ENCODE results near the gene RTL10. TPM values are rescaled to one million over a fixed set of nuclear protein-coding genes. Genes with fewer than 3 reads are reported as not detected.

The RTL10 gene
- total RNA-seq, 4 donors from 2014 or later = 18.1 to 26.4 (median 23.7) TPM

DNA sequence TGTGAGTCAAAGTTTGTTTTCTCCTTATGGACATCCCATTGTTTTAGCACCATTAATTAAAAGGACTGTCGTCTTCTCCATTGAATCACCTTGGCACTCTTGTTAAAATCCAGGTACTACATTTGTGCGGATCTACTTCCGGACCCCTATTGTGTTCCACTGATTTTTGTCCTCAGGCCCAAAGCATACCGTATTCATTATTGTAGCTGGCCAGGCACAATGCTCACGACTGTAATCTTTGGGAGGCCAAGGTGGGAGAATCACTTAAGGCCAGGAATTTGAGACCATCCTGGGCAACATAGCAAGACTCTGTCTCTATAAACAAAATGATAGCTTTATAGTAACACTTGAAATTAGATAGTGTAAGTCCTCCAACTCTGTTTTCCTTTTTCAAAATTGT is 8.9 kb upstream of the RTL10 start:
- TF ChIP-seq POLR2A (IDR thresholded peaks at IDR 0.05) = no peak
- TF ChIP-seq, protein P1, sequence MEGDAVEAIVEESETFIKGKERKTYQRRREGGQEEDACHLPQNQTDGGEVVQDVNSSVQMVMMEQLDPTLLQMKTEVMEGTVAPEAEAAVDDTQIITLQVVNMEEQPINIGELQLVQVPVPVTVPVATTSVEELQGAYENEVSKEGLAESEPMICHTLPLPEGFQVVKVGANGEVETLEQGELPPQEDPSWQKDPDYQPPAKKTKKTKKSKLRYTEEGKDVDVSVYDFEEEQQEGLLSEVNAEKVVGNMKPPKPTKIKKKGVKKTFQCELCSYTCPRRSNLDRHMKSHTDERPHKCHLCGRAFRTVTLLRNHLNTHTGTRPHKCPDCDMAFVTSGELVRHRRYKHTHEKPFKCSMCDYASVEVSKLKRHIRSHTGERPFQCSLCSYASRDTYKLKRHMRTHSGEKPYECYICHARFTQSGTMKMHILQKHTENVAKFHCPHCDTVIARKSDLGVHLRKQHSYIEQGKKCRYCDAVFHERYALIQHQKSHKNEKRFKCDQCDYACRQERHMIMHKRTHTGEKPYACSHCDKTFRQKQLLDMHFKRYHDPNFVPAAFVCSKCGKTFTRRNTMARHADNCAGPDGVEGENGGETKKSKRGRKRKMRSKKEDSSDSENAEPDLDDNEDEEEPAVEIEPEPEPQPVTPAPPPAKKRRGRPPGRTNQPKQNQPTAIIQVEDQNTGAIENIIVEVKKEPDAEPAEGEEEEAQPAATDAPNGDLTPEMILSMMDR (IDR thresholded peaks at IDR 0.05) = no peak
- intact Hi-C loops (cut with DNase I) = no loop called here
- 86 to 95% methylated on average over 5 of the region's 5 CpGs for WGBS, 2 donors
- DNase-seq = no peak
- Histone ChIP-seq H3K4me3 (replicated peaks in 1 of 3) (no peak overlapping the region), H3K4me1 (no peaks in the 10 kb centered on the region), H3K27ac (no peak overlapping the region), H3K27me3 (no peaks in the 10 kb centered on the region), H3K36me3 (no peaks in the 10 kb centered on the region), H3K9me3 (no peaks in the 10 kb centered on the region)

DNA sequence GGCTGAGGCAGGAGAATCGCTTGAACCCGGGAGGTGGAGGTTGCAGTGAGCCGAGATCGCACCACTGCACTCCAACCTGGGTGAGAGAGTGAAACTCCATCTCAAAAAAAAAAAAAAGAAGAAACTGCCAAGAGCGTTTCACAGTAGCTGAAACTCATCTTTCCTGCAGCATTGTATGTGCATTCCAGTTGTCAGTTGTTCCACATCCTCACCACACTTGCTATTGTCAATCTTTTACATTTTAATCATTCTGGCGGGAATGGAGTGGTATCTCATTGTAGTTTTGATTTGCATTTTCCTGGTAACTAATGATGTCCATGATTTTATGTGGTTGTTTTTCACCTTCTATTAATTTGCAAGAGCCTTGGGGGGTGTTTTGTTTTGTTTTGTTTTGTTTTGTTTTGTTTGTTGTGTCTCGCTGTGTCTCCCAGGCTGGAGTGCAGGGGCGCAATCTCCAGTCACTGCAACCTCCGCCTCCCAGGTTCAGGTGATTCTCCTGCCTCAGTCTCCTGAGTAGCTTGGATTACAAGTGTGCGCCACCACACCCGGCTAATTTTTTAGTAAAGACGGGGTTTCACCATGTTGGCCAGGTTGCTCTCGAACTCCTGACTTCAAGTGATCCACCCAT is 8.1 kb upstream of the RTL10 start:
- DNase-seq = no peak
- H3K36me3 ChIP-seq = no peaks in the 10 kb centered on the region
- H3K9me3 ChIP-seq = no peaks in the 10 kb centered on the region
- no peaks in the 10 kb centered on the region for H3K4me1 ChIP-seq
- no peaks in the 10 kb centered on the region for H3K27me3 ChIP-seq
- intact Hi-C loops (cut with DNase I) = no loop called here
- H3K4me3 ChIP-seq (replicated peaks in 1 of 3) = no peak overlapping the region
- TF ChIP-seq, protein P1 (IDR thresholded peaks at IDR 0.05) = no peak
- TF ChIP-seq POLR2A (IDR thresholded peaks at IDR 0.05) = no peak
- H3K27ac ChIP-seq = no peak overlapping the region
- WGBS, 2 donors = 89 to 95% methylated on average over 13 of the region's 13 CpGs

DNA sequence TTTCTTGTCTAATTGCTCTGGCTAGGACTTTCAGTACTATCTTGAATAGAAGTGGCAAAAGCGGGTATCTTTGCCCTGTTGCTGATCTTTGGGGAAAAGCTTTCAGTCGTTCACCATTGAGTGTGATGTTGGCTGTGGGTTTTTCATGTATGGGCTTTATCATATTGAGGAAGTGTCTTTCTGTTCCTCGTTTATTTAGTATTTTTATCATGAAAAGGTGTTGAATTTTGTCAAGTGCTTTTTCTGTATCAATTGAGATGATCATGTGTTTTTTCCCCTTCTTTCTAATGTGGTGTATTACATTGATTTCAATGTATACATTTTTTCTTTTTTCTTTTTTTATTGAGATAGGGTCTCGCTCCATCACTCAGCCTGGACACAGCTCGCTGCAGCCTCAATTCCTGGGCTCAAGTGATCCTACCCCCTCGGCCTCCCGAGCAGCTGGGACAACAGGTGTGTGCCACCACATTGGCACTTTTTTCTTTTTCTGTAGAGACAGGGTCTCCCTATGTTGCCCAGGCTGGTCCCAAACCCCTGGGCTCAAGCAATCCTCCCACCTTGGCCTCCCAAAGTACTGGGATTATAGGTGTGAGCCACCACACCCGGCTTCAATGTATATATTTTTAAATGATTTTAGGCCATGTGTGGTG is 5.3 kb upstream of the RTL10 start:
- H3K9me3 ChIP-seq = no peaks in the 10 kb centered on the region
- H3K4me3 ChIP-seq (replicated peaks in 1 of 3) = no peak overlapping the region
- no peaks in the 10 kb centered on the region for H3K27me3 ChIP-seq
- H3K4me1 ChIP-seq = peaks cover 10 to 14% of the 10 kb centered on the region in 2 donors
- no peak for DNase-seq
- no peak overlapping the region for H3K27ac ChIP-seq
- intact Hi-C loops (cut with DNase I) = no loop called here
- TF ChIP-seq POLR2A (IDR thresholded peaks at IDR 0.05) = no peak
- TF ChIP-seq, protein P1 (IDR thresholded peaks at IDR 0.05) = no peak
- H3K36me3 ChIP-seq = no peaks in the 10 kb centered on the region
- WGBS, 2 donors = 95 to 96% methylated on average over 8 of the region's 8 CpGs

DNA sequence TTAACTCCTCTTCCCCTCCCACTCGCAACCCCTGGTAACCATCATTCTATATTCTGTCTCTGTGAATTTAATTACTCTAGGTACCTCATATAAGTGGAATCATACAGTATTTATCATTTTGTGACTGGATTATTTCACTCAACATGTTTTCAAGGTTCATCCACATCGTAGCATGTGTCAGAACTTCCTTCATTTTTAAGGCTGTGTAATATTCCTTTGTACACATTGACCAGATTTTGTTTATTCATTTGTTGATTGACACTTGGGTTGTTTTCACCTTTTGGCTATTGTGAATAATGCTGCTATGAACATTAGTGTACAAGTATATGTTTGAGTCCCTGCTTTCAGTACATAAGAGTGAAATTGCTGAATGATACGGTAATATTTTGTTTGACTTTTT is 2.7 kb upstream of the RTL10 start:
- Histone ChIP-seq H3K4me1 (peaks cover 23 to 29% of the 10 kb centered on the region in 2 donors), H3K27ac (no peak overlapping the region), H3K9me3 (no peaks in the 10 kb centered on the region), H3K27me3 (no peaks in the 10 kb centered on the region), H3K36me3 (no peaks in the 10 kb centered on the region), H3K4me3 (replicated peaks in 1 of 3) (no peak overlapping the region)
- no peak for TF ChIP-seq POLR2A (IDR thresholded peaks at IDR 0.05)
- TF ChIP-seq, protein P1 (IDR thresholded peaks at IDR 0.05) = no peak
- intact Hi-C loops (cut with DNase I) = no loop called here
- no peak for DNase-seq
- WGBS, 2 donors = 97 to 98% methylated on average over 3 of the region's 3 CpGs
